HEK293T (cell line): ENCODE data around the gene NPEPL1.

Experiments used
- BHLHE40 ChIP-seq: fragments of 450-650 bp; IDR thresholded peaks from 2 replicates; pipeline ENCODE4 v1.6.1; 2016; ENCODE audit warnings: mild to moderate bottlenecking, moderate library complexity, borderline replicate concordance
- ELF4 ChIP-seq: fragments of 450-650 bp; IDR thresholded peaks from 2 replicates; pipeline ENCODE4 v1.6.1; 2017; ENCODE audit warnings: antibody characterized with exemption
- FOXA1 ChIP-seq: fragments of 450-650 bp; IDR thresholded peaks from 2 replicates; pipeline ENCODE4 v1.6.1; 2016; ENCODE audit warnings: mild to moderate bottlenecking
- FOXK2 ChIP-seq: fragments of 450-650 bp; IDR thresholded peaks from 2 replicates; pipeline ENCODE4 v1.6.1; 2016; ENCODE audit warnings: mild to moderate bottlenecking
- HDGF ChIP-seq: fragments of 450-650 bp; IDR thresholded peaks from 2 replicates; pipeline ENCODE4 v1.6.1; 2017; ENCODE audit warnings: antibody characterized with exemption, borderline replicate concordance
- L3MBTL2 ChIP-seq: fragments of 450-650 bp; conservative IDR thresholded peaks from 2 replicates; pipeline ENCODE4 v1.6.1; 2016; ENCODE audit warnings: mild to moderate bottlenecking
- LEF1 ChIP-seq: fragments of 450-650 bp; IDR thresholded peaks from 2 replicates; pipeline ENCODE4 v1.6.1; 2017; ENCODE audit warnings: mild to moderate bottlenecking, borderline replicate concordance
- NFRKB ChIP-seq: fragments of 450-650 bp; IDR thresholded peaks from 2 replicates; pipeline ENCODE4 v1.6.1; 2016; ENCODE audit warnings: mild to moderate bottlenecking, moderate library complexity
- SP1 ChIP-seq: fragments of 450-650 bp; IDR thresholded peaks from 2 replicates; pipeline ENCODE4 v1.6.1; 2017
- SUZ12 ChIP-seq: fragments of 450-650 bp; IDR thresholded peaks from 2 replicates; pipeline ENCODE4 v1.6.1; 2016; ENCODE audit warnings: mild to moderate bottlenecking
- TARDBP ChIP-seq: fragments of 450-650 bp; IDR thresholded peaks from 2 replicates; pipeline ENCODE4 v1.6.1; 2016
- TF ChIP-seq, protein P1 (sequence below): fragments of 450-650 bp; IDR thresholded peaks from 2 replicates; pipeline ENCODE4 v1.6.1; 2016

DNA sequence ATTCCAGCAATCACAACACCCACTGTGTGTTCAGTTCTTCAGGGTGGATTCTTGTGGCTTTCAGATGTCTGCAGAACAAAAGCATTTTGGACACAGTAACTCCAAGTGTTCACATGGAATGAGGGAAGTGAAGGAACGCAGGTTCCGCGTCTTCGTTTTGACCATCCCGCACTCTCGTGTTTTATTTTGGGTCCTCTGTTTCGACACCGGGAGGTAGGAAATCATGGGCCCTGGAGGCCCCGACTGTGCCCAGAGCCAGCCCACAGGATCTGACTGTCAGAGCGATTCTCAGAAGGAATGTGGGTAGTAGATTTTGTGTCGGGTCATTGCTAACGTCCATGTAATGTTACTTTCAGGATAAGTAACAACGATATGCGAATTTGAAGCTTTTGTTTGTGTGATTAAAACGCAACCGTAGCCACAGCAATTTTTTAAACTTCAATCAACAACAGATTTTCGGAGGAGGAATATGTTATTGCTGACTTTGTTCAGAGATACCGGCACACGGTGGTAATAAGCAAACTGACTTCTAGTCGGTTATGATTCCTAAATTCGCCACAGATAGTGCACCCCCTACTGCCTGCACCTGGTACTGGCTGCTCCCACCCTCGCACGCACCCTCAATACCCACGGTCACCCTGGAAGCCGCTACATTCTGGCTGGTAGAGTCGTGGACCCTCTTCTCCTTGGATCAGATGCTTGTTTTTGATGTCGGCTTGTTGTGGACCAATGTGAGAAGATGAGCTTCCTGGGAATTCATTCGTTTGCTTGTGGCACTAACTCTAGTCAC is 10.5 kb downstream of the NPEPL1 start:
- TF ChIP-seq ELF4: no peak
- no peak for TF ChIP-seq BHLHE40
- no peak for TF ChIP-seq SUZ12
- TF ChIP-seq HDGF: no peak
- TF ChIP-seq FOXK2: no peak
- TF ChIP-seq NFRKB: no peak
- TF ChIP-seq TARDBP: no peak
- TF ChIP-seq FOXA1: no peak
- TF ChIP-seq, protein P1, sequence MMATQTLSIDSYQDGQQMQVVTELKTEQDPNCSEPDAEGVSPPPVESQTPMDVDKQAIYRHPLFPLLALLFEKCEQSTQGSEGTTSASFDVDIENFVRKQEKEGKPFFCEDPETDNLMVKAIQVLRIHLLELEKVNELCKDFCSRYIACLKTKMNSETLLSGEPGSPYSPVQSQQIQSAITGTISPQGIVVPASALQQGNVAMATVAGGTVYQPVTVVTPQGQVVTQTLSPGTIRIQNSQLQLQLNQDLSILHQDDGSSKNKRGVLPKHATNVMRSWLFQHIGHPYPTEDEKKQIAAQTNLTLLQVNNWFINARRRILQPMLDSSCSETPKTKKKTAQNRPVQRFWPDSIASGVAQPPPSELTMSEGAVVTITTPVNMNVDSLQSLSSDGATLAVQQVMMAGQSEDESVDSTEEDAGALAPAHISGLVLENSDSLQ: no peak
- no peak for TF ChIP-seq SP1
- no peak for TF ChIP-seq L3MBTL2
- no peak for TF ChIP-seq LEF1
